Smooth muscle cell (in vitro differentiated cells): Measurements from ENCODE around the gene TXNDC16. TPM values are rescaled to one million over a fixed set of nuclear protein-coding genes. Genes with fewer than 3 reads are reported as not detected.

Experiments used
- DNase-seq: peaks from one replicate; lab custom pipeline; 2025; ENCODE audit not compliant: unreplicated experiment; lab: John Stamatoyannopoulos, UW
- H2AFZ ChIP-seq: fragments of 200-600 bp; sonication (generic); 2 replicates; pipeline ENCODE4 v1.6.0; 2016; ENCODE audit warnings: antibody characterized with exemption, low read depth, mild to moderate bottlenecking
- H3F3A ChIP-seq: fragments of 200-600 bp; sonication (generic); 2 replicates; pipeline ENCODE4 v1.6.0; 2017; ENCODE audit warnings: antibody characterized with exemption, low read depth
- H3K27ac ChIP-seq: fragments of 200-600 bp; sonication (generic); 2 replicates; pipeline ENCODE4 v1.5.1; 2016; ENCODE audit warnings: low read depth, mild to moderate bottlenecking
- H3K27me3 ChIP-seq: fragments of 200-600 bp; sonication (generic); 2 replicates; pipeline ENCODE4 v1.6.1; 2016; ENCODE audit warnings: low read depth, mild to moderate bottlenecking
- H3K36me3 ChIP-seq: fragments of 200-600 bp; sonication (generic); 2 replicates; pipeline ENCODE4 v1.5.1; 2016; ENCODE audit warnings: low read depth
- H3K4me1 ChIP-seq: fragments of 200-600 bp; sonication (generic); 2 replicates; pipeline ENCODE4 v1.5.1; 2016; ENCODE audit warnings: low read depth
- H3K4me2 ChIP-seq: fragments of 200-600 bp; sonication (generic); 2 replicates; pipeline ENCODE4 v1.6.0; 2016; ENCODE audit warnings: mild to moderate bottlenecking
- H3K4me3 ChIP-seq: fragments of 200-600 bp; sonication (generic); 2 replicates; pipeline ENCODE4 v1.5.1; 2016; ENCODE audit warnings: mild to moderate bottlenecking
- H3K79me2 ChIP-seq: fragments of 200-600 bp; sonication (generic); 2 replicates; pipeline ENCODE4 v1.6.0; 2016; ENCODE audit warnings: low read depth, mild to moderate bottlenecking
- H3K9ac ChIP-seq: fragments of 200-600 bp; sonication (generic); 2 replicates; pipeline ENCODE4 v1.6.0; 2016; ENCODE audit warnings: low read depth
- H3K9me3 ChIP-seq: fragments of 200-600 bp; sonication (generic); replicated peaks from 2 replicates; pipeline ENCODE4 v1.5.1; 2016; ENCODE audit warnings: low read depth
- H4K20me1 ChIP-seq: fragments of 200-600 bp; sonication (generic); 2 replicates; pipeline ENCODE4 v1.6.0; 2016; ENCODE audit warnings: low read depth
- WGBS: methylation state at CpG from one replicate; pipeline ENCODE4 v1.1.7; 2016; ENCODE audit warnings: low lambda C conversion rate; 5-methylcytosine and 5-hydroxymethylcytosine counted together
- polyA plus RNA-seq: library from polyadenylated mRNA; unstranded; fragments of >200 nt; fragmentation: Nextera tagmentation; extraction: Ambion mirVana; gene quantifications from 2 replicates; pipeline ENCODE4 v1.2.1, GENCODE V29; 2016
- total RNA-seq: library from RNA; depleted of rRNA; stranded (reverse); fragments of >200 nt; gene quantifications from 2 replicates; pipeline ENCODE4 v1.2.3, GENCODE V29; 2014
- TF ChIP-seq, protein P1 (sequence below): fragments of 200-600 bp; sonication (generic); IDR thresholded peaks from 2 replicates; pipeline ENCODE4 v1.5.1; 2017; ENCODE audit warnings: borderline replicate concordance, mild to moderate bottlenecking, antibody characterized with exemption; ENCODE audit not compliant: insufficient read depth, poor library complexity, severe bottlenecking

TXNDC16 gene
- total and polyA plus RNA-seq, 2 experiments from 2014 or later, result 1.8 to 5.6 TPM

DNA sequence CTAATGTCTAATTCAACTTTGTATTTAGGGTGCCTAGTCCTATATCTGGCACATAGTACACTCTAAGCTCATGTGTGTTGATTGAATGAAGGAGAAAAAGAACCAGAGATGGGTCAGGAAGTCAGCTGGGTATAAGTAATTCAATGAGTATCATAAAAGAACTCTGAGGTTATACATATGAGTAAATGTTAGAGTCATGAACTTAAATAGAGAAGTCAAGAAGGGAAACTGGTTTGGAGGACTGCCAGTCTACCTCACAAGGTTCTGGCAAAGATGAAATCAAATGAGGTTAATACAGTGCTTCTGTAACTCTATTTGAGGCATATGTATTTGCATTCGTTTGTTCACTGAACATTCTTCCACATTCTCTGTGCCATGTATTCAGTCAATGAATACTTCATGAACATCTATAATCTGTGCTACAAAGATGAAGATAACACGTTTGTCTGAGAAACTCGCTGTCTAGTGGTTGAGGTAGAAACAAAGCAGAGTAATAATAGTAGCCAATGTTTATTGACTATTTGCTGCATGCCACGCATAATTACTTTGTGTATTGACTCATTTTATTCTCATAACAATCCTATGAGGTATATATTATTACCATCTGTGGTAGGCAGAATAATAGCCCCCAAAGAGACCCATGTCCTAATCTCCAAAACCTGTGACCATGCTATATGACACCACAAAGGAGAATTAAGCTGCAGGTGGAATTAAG, 149.3 kb downstream of the TXNDC16 start:
- no peak overlapping the region for H2AFZ ChIP-seq
- H3K27me3 ChIP-seq, result no peaks in the 10 kb centered on the region
- no peak overlapping the region for H3K9ac ChIP-seq
- H3K27ac ChIP-seq, result no peak overlapping the region
- no peaks in the 10 kb centered on the region for H4K20me1 ChIP-seq
- DNase-seq, result no peak
- H3K36me3 ChIP-seq, result no peaks in the 10 kb centered on the region
- WGBS, result 90% methylated on average over 4 of the region's 4 CpGs
- TF ChIP-seq, protein P1, sequence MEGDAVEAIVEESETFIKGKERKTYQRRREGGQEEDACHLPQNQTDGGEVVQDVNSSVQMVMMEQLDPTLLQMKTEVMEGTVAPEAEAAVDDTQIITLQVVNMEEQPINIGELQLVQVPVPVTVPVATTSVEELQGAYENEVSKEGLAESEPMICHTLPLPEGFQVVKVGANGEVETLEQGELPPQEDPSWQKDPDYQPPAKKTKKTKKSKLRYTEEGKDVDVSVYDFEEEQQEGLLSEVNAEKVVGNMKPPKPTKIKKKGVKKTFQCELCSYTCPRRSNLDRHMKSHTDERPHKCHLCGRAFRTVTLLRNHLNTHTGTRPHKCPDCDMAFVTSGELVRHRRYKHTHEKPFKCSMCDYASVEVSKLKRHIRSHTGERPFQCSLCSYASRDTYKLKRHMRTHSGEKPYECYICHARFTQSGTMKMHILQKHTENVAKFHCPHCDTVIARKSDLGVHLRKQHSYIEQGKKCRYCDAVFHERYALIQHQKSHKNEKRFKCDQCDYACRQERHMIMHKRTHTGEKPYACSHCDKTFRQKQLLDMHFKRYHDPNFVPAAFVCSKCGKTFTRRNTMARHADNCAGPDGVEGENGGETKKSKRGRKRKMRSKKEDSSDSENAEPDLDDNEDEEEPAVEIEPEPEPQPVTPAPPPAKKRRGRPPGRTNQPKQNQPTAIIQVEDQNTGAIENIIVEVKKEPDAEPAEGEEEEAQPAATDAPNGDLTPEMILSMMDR, result no peak
- H3K9me3 ChIP-seq, result no peaks in the 10 kb centered on the region
- no peaks in the 10 kb centered on the region for H3K4me1 ChIP-seq
- H3K79me2 ChIP-seq, result no peaks in the 10 kb centered on the region
- H3F3A ChIP-seq, result no peaks in the 10 kb centered on the region
- H3K4me3 ChIP-seq, result no peak overlapping the region
- H3K4me2 ChIP-seq, result no peak overlapping the region

DNA sequence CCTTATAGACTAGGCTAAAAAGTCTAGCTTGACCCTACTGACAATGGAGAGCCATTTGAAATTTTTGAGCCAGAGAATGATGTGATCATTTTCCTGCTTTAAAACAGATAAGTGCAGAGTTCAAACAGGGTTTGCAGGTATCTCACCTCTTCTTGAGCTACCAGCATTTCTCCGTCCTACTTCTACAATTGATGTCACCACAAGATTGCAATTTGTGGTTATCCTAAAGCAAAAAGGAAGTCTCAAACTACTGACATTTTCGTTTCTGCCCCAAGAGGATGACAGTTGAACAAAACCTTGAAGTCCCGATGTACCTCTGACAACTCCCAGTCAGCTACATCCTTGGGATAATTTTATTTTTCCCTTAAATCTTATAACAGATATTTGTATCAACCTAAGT, 151.5 kb downstream of the TXNDC16 start:
- TF ChIP-seq, protein P1, result no peak
- H2AFZ ChIP-seq, result no peak overlapping the region
- no peaks in the 10 kb centered on the region for H3F3A ChIP-seq
- no peak for DNase-seq
- no peaks in the 10 kb centered on the region for H3K36me3 ChIP-seq
- no peaks in the 10 kb centered on the region for H3K79me2 ChIP-seq
- 84% methylated on average over 3 of the region's 3 CpGs for WGBS
- H3K4me1 ChIP-seq, result no peaks in the 10 kb centered on the region
- no peak overlapping the region for H3K4me3 ChIP-seq
- no peak overlapping the region for H3K4me2 ChIP-seq
- no peaks in the 10 kb centered on the region for H3K27me3 ChIP-seq
- no peaks in the 10 kb centered on the region for H3K9me3 ChIP-seq
- no peak overlapping the region for H3K27ac ChIP-seq
- H4K20me1 ChIP-seq, result no peaks in the 10 kb centered on the region
- H3K9ac ChIP-seq, result no peak overlapping the region

DNA sequence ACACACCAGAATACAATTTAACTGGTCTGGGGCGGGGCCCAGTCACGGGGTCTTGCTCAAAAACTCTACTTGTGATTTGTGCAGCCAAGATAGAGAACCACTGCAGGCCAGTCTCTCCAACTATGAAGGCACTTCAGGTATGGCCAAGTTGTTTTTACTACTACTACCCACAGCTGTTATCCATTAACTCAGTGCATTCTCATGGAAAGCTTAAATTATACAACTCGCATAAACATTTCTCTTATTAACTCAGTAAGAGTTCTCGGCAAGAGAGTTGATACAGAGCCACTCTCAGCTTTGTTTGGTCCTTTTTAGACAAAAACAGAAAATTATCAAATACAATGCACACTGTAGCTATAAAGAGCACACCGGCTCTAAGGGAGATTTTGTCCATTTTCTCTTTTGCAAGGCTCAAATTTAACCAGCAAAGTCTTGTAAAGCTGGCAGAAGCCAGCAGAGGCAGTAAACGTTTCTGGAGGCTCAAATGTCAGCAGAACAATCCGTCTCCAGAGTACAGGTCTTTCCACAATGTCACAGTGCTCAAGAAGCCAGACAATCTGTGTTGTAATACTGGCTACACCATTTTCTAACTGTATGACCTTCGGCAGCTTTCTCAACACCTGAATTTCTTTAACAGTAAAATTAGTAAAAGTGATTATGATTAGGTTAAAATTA, 152.2 kb downstream of the TXNDC16 start:
- H3K27me3 ChIP-seq, result no peaks in the 10 kb centered on the region
- no peaks in the 10 kb centered on the region for H3F3A ChIP-seq
- WGBS, result 56% methylated on average over 8 of the region's 8 CpGs
- H3K9ac ChIP-seq, result no peak overlapping the region
- DNase-seq, result no peak
- peak overlapping the region; percentile 25 for H3K4me2 ChIP-seq
- no peaks in the 10 kb centered on the region for H4K20me1 ChIP-seq
- H3K9me3 ChIP-seq, result no peaks in the 10 kb centered on the region
- H3K27ac ChIP-seq, result no peak overlapping the region
- no peaks in the 10 kb centered on the region for H3K4me1 ChIP-seq
- H3K36me3 ChIP-seq, result no peaks in the 10 kb centered on the region
- TF ChIP-seq, protein P1, result no peak
- no peaks in the 10 kb centered on the region for H3K79me2 ChIP-seq
- H2AFZ ChIP-seq, result peak overlapping the region; percentile 47
- H3K4me3 ChIP-seq, result no peak overlapping the region

DNA sequence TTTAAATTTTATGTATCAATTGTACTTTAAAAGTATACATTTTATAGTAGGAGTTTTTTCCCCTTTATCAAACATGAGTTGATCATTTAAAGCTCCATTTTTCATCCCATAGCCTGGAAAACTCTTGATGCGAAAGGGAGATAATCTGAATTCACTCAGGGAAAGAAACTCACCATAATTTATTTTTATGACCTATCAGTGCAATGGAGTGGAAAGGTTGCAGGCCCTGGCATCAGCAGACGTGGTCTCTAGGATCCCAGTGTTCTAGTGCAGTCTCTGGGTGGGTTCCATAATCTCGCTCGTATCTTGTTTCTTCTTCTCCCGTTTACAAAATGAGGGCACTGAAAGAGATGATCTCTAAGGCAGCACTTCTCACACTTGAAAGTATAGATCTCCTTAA, 153.2 kb downstream of the TXNDC16 start:
- 74% methylated on average over 5 of the region's 5 CpGs for WGBS
- no peak overlapping the region for H2AFZ ChIP-seq

More for the DNA sequence above, 153.2 kb downstream of the TXNDC16 start:
- Histone ChIP-seq H3K79me2 (no peaks in the 10 kb centered on the region), H4K20me1 (no peaks in the 10 kb centered on the region), H3K9ac (no peak overlapping the region), H3K27me3 (no peaks in the 10 kb centered on the region), H3F3A (no peaks in the 10 kb centered on the region), H3K9me3 (no peaks in the 10 kb centered on the region), H3K36me3 (no peaks in the 10 kb centered on the region), H3K27ac (no peak overlapping the region), H3K4me1 (no peaks in the 10 kb centered on the region), H3K4me3 (no peak overlapping the region), H3K4me2 (no peak overlapping the region)
- DNase-seq, result no peak
- TF ChIP-seq, protein P1, result no peak
